T-cell (primary cell): ENCODE measurements around the gene UMOD. TPM values are rescaled to one million over a fixed set of nuclear protein-coding genes. Genes with fewer than 3 reads are reported as not detected.

Source experiments
- ATAC-seq, 4 experiments: fragments of 200-7000 bp in 3 of 4; fragments of 150-1000 bp in 1 of 4; cut with Tn5 transposase; replicated peaks in 1 of 4; 1 replicate in 3 of 4; 2 replicates in 1 of 4; pipeline ENCODE4 v1.10.0; 2021; ENCODE audit warnings: moderate library complexity in 3 of 4, mild to moderate bottlenecking in 2 of 4, moderate number of reproducible peaks in 1 of 4
- CTCF ChIA-PET, 2 donors: fragments of 300-600 bp; sonication (Branson Sonifier 250); formaldehyde crosslinking; loops; one replicate each; lab custom pipeline; 2022; ENCODE audit warnings: antibody characterized with exemption in 2 of 2; lab: Charles Lee
- POLR2A ChIA-PET, 2 donors: fragments of 300-600 bp; sonication (Branson Sonifier 250); formaldehyde crosslinking; loops; one replicate each; lab custom pipeline; 2022; ENCODE audit warnings: antibody characterized with exemption in 2 of 2; lab: Charles Lee
- DNase-seq, 35 experiments: peaks; one replicate each; pipeline versions ENCODE4 v3.0.0 to v3.0.0-alpha.2; 2013 to 2023
- H3K27ac ChIP-seq: one replicate; pipeline ENCODE4 v1.5.1; 2013; ENCODE audit warnings: low read length
- H3K27me3 ChIP-seq, 2 experiments: replicated peaks in 1 of 2; 1 replicate in 1 of 2; 2 replicates in 1 of 2; pipeline versions ENCODE4 v1.6.1 to v1.7.0; 2013; ENCODE audit warnings: low read length in 1 of 2, mixed read lengths in 1 of 2; ENCODE audit not compliant: control insufficient read depth in 2 of 2, insufficient read depth in 2 of 2; ENCODE audit errors: extremely low read depth in 1 of 2
- H3K36me3 ChIP-seq, 2 donors: 1 replicate in 1 of 2; 2 replicates in 1 of 2; pipeline versions ENCODE4 v1.6.1 to v1.7.0; 2013; ENCODE audit warnings: low read length in 1 of 2; ENCODE audit not compliant: control insufficient read depth in 2 of 2, insufficient read depth in 1 of 2; ENCODE audit errors: extremely low read depth in 1 of 2
- H3K4me1 ChIP-seq, 2 experiments: 1 replicate in 1 of 2; 2 replicates in 1 of 2; pipeline versions ENCODE4 v1.6.1 to v1.7.0; 2013; ENCODE audit warnings: low read length in 2 of 2, mixed read lengths in 1 of 2; ENCODE audit not compliant: insufficient read depth in 2 of 2, control insufficient read depth in 1 of 2; ENCODE audit errors: extremely low read depth in 1 of 2
- H3K4me3 ChIP-seq, 2 donors: 1 replicate in 1 of 2; 2 replicates in 1 of 2; pipeline versions ENCODE4 v1.5.1 to v1.7.0; 2013; ENCODE audit warnings: mild to moderate bottlenecking in 2 of 2, low read length in 1 of 2, moderate library complexity in 1 of 2; ENCODE audit not compliant: control insufficient read depth in 1 of 2; ENCODE audit errors: extremely low read depth in 1 of 2
- H3K9me3 ChIP-seq: 2 replicates; pipeline ENCODE4 v1.7.0; 2013
- H3K27ac Mint-ChIP-seq, 2 donors: one replicate each; pipeline ENCODE4 v1.8.0; 2020 to 2021; ENCODE audit warnings: mild to moderate bottlenecking in 2 of 2, mixed read lengths in 2 of 2
- H3K27me3 Mint-ChIP-seq, 2 donors: one replicate each; pipeline ENCODE4 v1.8.0; 2021 to 2022; ENCODE audit warnings: mixed read lengths in 2 of 2
- H3K36me3 Mint-ChIP-seq: one replicate; pipeline ENCODE4 v1.8.0; 2021; ENCODE audit warnings: mixed read lengths
- H3K4me1 Mint-ChIP-seq, 3 donors: one replicate each; pipeline ENCODE4 v1.8.0; 2020 to 2022; ENCODE audit warnings: mixed read lengths in 3 of 3, mild to moderate bottlenecking in 1 of 3
- H3K4me3 Mint-ChIP-seq, 3 donors: one replicate each; pipeline ENCODE4 v1.8.0; 2020 to 2022; ENCODE audit warnings: mild to moderate bottlenecking in 3 of 3, mixed read lengths in 3 of 3, moderate library complexity in 3 of 3
- H3K9me3 Mint-ChIP-seq, 3 donors: one replicate each; pipeline ENCODE4 v1.8.0; 2020 to 2022; ENCODE audit warnings: mixed read lengths in 3 of 3
- WGBS: methylation state at CpG from one replicate; pipeline ENCODE4 v1.1.5; 2013; ENCODE audit warnings: missing lambda C conversion rate; ENCODE audit not compliant: insufficient coverage; 5-methylcytosine and 5-hydroxymethylcytosine counted together
- total RNA-seq, 35 experiments: library from RNA in 6 of 35; stranded (reverse) in 6 of 35; fragments of 120-200 nt in 1 of 35; gene quantifications; one replicate each; pipeline versions ENCODE4 v1.2.1 to v1.2.4 and lab custom pipeline; 2013 to 2026

The UMOD gene
- total RNA-seq, 5 donors from 2014 or later (not counting 1 experiment from before 2014, with no cell fraction given) = not detected

DNA sequence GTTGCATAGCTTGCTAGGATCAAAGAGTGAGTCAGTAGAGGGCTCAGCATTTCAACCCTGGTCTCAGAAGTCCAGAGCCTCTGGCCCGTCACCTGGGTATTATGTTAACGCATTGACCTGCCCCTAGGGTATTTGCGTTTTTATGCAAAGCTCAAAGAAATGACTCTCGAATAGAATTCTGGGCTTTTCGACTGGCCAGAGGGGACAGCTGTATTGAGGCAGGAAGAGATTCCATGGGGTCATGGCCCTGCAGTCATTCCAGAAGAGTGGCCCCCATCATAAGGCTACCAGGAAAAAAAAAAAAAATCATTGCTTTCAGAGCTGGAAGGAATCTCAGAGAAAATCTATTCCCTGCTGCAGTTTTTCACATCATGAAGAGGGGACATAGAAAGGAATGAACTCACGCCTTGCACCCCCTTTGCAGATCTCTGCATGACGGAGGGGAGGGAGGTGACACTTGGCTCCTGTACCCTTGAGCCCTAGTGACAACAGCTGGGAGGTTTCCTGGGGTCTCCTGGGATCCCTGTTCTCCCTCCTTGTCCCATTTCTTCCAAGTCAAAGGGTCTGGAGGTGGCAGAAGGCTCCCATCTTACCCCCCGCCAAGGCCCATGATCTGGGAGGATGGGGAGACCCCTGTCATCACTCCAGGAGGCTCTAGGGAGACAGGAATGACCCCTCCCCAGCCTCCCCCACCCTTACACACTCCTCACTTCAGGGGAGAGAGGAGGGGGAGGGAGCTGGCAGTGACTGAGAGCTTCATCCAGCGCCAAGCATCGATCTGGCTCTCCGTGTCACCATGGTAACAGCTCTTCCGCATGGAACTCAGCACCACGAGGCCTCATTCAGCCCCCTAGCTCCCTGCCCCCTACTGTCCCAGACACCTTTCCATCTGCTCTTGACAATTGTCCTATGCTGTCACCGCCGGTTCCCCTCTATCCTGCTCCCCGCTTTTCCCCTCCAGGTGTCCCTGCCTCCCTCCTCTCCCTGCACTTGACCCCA is 61.0 kb downstream of the UMOD start:
- ChIA-PET POLR2A (no interaction called here), CTCF (interaction anchor here in 1 of 2 donors (0.8 kb wide), 1 partner anchor 10 kb away, joined by 3 read pairs; no protein-coding TSS in a partner anchor)
- Histone ChIP-seq H3K4me1 (no peaks in the 10 kb centered on the region), H3K9me3 (no peaks in the 10 kb centered on the region), H3K4me3 (no peak overlapping the region), H3K36me3 (no peaks in the 10 kb centered on the region), H3K27ac (no peak overlapping the region), H3K27me3 (peaks cover 0 to 9% of the 10 kb centered on the region in 2 experiments)
- no peak overlapping the region for H3K4me3 Mint-ChIP-seq
- no peak for DNase-seq
- H3K27me3 Mint-ChIP-seq = peaks cover 8 to 9% of the 10 kb centered on the region in 2 donors
- ATAC-seq = no peak
- H3K36me3 Mint-ChIP-seq = no peaks in the 10 kb centered on the region
- no peaks in the 10 kb centered on the region for H3K4me1 Mint-ChIP-seq
- no peaks in the 10 kb centered on the region for H3K9me3 Mint-ChIP-seq
- H3K27ac Mint-ChIP-seq = no peak overlapping the region
- 35% methylated on average over 11 of the region's 16 CpGs for WGBS

DNA sequence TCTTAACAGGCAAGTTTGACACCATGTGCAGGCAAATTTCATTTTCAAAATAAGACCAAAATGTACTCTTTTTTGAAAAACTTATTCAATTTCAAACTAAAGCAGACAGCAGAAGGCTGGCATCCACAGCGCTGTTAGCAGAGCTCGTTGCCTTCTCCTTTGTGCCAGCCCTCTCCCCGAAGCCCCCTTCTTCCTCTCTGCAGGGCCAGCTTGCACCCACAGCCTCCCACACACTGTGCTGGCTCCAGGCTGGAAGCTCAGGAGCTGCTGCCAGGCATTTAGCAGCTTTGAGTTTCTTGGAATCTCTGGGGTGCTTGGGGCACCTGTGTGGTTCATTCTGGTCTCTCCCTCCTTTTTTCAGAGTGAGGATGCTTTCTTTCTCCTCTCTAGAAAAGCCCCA is 62.9 kb downstream of the UMOD start:
- Histone ChIP-seq H3K27me3 (peaks cover 0 to 9% of the 10 kb centered on the region in 2 experiments), H3K9me3 (no peaks in the 10 kb centered on the region), H3K36me3 (no peaks in the 10 kb centered on the region), H3K27ac (no peak overlapping the region), H3K4me3 (no peak overlapping the region), H3K4me1 (no peaks in the 10 kb centered on the region)
- Mint-ChIP-seq H3K27me3 (peaks cover 8 to 9% of the 10 kb centered on the region in 2 donors), H3K4me1 (no peaks in the 10 kb centered on the region), H3K36me3 (no peaks in the 10 kb centered on the region), H3K4me3 (no peak overlapping the region), H3K9me3 (peaks cover 0 to 1% (median under 1%) of the 10 kb centered on the region in 3 donors), H3K27ac (no peak overlapping the region)
- 66% methylated on average over 3 of the region's 3 CpGs for WGBS
- ChIA-PET POLR2A (no interaction called here), CTCF (no interaction called here)
- DNase-seq = no peak
- no peak for ATAC-seq

DNA sequence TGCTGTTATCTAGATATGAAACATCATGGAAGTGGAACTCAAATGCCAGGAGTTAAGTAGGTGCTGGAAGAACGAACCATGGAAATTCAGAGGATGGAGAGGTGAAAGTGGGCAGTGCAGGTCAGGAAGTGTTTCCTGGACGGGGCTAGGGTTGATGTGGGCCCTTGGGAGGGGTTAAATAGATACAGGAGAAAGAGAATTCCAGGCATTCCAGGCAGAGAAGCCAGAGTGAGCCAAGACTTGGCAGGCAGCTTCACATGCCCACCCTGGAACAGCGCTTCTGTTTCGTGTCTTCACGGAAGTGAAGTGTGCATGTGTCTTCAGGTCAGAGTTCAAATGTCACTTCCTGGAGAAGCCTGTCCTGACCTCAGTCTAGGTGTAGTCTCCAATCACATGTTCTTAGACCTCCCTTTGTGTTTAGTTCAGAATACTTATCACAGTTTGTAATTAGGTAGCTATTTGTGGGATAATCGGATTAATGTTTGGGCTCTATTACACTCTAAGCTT is 66.5 kb downstream of the UMOD start:
- Histone ChIP-seq H3K27ac (no peak overlapping the region), H3K36me3 (no peaks in the 10 kb centered on the region), H3K4me1 (no peaks in the 10 kb centered on the region), H3K27me3 (peaks cover 0 to 4% of the 10 kb centered on the region in 2 experiments), H3K9me3 (no peaks in the 10 kb centered on the region), H3K4me3 (no peak overlapping the region)
- H3K9me3 Mint-ChIP-seq = peaks cover 0 to 6% (median 4%) of the 10 kb centered on the region in 3 donors
- H3K27ac Mint-ChIP-seq = no peak overlapping the region
- H3K4me3 Mint-ChIP-seq = no peak overlapping the region
- ATAC-seq = no peak
- H3K36me3 Mint-ChIP-seq = no peaks in the 10 kb centered on the region
- WGBS = 52% methylated on average over 5 of the region's 6 CpGs
- H3K27me3 Mint-ChIP-seq = peaks cover 4 to 7% of the 10 kb centered on the region in 2 donors
- no peak for DNase-seq
- no peaks in the 10 kb centered on the region for H3K4me1 Mint-ChIP-seq
- CTCF ChIA-PET = no interaction called here
- POLR2A ChIA-PET = no interaction called here

Other genes starting within 250 kb of the UMOD start
- gene GP2, start 25.2 kb downstream of the UMOD start, total RNA-seq = 10 to 100 TPM in 3 of 5 donors, not detected in 2; 12.0 to 13.3 (median 12.1) TPM
- not detected for gene PDILT, start 52.0 kb upstream of the UMOD start, total RNA-seq
- under 1 TPM in 2 of 5 donors, not detected in 3; 0.26 to 0.28 TPM for gene ACSM5, start 56.8 kb upstream of the UMOD start, total RNA-seq
- gene ACSM2A, start 98.8 kb upstream of the UMOD start, total RNA-seq = under 1 TPM in 2 of 5 donors, not detected in 3; 0.35 to 0.47 TPM
- gene ACSM2B, start 223.7 kb upstream of the UMOD start, total RNA-seq = under 1 TPM in 2 of 5 donors, not detected in 3; 0.18 to 0.86 TPM